ENCODE data around the gene HSPB7.

DNA sequence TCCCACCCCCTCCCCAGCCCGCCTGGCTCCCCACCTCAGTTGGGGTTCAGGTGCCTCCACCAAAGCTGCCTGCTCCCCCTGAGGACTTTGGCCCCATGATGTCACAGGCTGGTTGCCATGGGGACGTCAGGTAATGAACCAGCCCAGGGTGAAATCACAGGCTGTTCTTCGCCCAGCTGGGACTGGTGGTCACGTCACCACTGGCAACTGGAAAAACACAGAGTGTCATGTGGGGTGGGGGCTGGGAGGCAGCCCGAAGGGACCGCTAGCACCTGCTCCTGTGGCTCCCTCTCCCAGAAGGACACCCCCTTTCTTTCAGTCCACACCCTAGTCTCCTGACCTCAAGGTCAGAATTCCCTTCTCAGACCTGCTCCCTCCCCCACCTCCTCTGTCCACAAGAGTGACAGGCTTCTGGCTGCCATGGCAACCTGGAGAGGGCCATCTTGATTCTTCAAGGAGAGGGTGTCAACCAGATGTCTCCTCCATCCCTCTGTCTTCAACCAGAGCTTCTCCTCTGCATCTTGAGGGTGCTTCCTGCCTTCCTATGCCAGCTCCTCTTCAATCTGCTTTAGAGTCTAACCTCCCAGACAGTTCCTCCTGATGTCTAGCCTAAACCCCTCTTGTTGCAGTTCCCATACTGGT, 49.4 kb upstream of the HSPB7 start:
- TF ChIP-seq POLR2AphosphoS5 (IDR thresholded peaks at IDR 0.05; ENCODE audit: low read depth, low read length), result no peak
- no peak for TF ChIP-seq POLR2A (IDR thresholded peaks at IDR 0.05; ENCODE audit: low read depth, low read length)
- TF ChIP-seq TAF1 (IDR thresholded peaks at IDR 0.05; ENCODE audit: low read depth, low read length), result no peak
- TF ChIP-seq SPI1 (IDR thresholded peaks at IDR 0.05; ENCODE audit: low read depth, low read length), result no peak
- no peak for TF ChIP-seq PAX5 (IDR thresholded peaks at IDR 0.05; ENCODE audit: insufficient read depth, low read length, severe bottlenecking)

Measured in GM12891 (cell line).